Endothelial cell of umbilical vein (primary cell): ENCODE measurements around the gene ARHGEF11.

Experiments used
- EZH2 ChIP-seq: IDR thresholded peaks from 2 replicates; pipeline ENCODE4 v1.6.1; 2012; ENCODE audit warnings: borderline replicate concordance, low read depth, mild to moderate bottlenecking, moderate library complexity, low read length, inconsistent platforms; ENCODE audit not compliant: severe bottlenecking
- FOS ChIP-seq: IDR thresholded peaks from 2 replicates; pipeline ENCODE4 v1.6.1; 2011; ENCODE audit warnings: mild to moderate bottlenecking, low read length, moderate library complexity, borderline replicate concordance; ENCODE audit not compliant: insufficient read depth
- MYC ChIP-seq: IDR thresholded peaks from one replicate; pipeline ENCODE4 v1.6.1; 2011; ENCODE audit warnings: mild to moderate bottlenecking, low read depth, low read length
- POLR2A ChIP-seq: IDR thresholded peaks from 2 replicates; pipeline ENCODE4 v1.6.1; 2012; ENCODE audit warnings: low read depth, mild to moderate bottlenecking, control low read depth, low read length
- POLR2AphosphoS5 ChIP-seq: IDR thresholded peaks from 2 replicates; pipeline ENCODE4 v1.6.1; 2012; ENCODE audit warnings: low read depth, mild to moderate bottlenecking, control low read depth, low read length, moderate library complexity; ENCODE audit not compliant: insufficient read depth
- TF ChIP-seq, protein P1 (sequence below), 2 donors: IDR thresholded peaks; 1 replicate in 1 of 2; 2 replicates in 1 of 2; pipeline ENCODE4 v1.5.1; 2011; ENCODE audit warnings: low read length in 2 of 2, mild to moderate bottlenecking in 2 of 2, moderate library complexity in 2 of 2, control low read depth in 1 of 2, inconsistent platforms in 1 of 2, low read depth in 1 of 2; ENCODE audit not compliant: insufficient read depth in 1 of 2; ENCODE audit errors: extremely low read depth in 1 of 2
- TF ChIP-seq, protein P2 (sequence below): IDR thresholded peaks from 2 replicates; pipeline ENCODE4 v1.6.1; 2011; ENCODE audit not compliant: insufficient read depth, insufficient read length

DNA sequence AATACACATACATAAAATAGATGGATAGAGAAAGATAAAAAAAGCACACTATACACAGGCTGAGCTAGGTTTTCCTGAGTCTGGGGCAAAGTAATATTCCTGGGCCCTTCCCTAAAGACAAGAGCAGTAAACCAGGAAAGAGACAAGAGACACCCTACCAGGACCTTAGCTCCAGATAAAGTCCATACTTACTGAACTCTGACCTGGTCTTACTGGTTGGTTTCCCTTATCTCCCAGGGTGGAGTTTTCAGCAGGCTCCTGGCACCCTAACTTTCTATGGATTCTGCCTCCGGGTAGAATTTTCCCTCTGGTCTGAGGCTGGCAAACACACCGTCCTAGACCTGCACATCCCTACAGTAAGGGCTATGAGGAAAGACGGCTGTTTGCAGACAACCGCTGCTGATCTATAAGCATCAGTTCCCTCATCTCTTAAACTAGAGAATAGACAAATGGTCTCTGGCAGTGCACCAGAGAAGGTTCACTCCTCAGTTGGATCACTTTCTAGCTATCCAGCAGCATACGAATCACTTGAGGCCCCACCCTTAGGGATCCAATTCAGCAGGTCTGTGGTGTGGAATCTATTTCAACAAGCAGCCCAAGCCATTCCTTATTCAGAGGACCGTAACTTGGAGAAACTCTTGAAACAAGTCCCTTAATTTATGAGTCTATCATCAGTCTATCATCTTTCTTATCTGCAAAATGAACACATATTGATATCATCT lies 52.0 kb downstream of the ARHGEF11 start:
- TF ChIP-seq, protein P1, sequence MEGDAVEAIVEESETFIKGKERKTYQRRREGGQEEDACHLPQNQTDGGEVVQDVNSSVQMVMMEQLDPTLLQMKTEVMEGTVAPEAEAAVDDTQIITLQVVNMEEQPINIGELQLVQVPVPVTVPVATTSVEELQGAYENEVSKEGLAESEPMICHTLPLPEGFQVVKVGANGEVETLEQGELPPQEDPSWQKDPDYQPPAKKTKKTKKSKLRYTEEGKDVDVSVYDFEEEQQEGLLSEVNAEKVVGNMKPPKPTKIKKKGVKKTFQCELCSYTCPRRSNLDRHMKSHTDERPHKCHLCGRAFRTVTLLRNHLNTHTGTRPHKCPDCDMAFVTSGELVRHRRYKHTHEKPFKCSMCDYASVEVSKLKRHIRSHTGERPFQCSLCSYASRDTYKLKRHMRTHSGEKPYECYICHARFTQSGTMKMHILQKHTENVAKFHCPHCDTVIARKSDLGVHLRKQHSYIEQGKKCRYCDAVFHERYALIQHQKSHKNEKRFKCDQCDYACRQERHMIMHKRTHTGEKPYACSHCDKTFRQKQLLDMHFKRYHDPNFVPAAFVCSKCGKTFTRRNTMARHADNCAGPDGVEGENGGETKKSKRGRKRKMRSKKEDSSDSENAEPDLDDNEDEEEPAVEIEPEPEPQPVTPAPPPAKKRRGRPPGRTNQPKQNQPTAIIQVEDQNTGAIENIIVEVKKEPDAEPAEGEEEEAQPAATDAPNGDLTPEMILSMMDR (IDR thresholded peaks at IDR 0.05; ENCODE audit: extremely low read depth in 1 of 2, insufficient read depth in 1 of 2, low read depth in 1 of 2, low read length in 2 of 2): no peak
- TF ChIP-seq, protein P2, sequence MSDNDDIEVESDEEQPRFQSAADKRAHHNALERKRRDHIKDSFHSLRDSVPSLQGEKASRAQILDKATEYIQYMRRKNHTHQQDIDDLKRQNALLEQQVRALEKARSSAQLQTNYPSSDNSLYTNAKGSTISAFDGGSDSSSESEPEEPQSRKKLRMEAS: no peak
- no peak for TF ChIP-seq MYC
- no peak for TF ChIP-seq FOS
- no peak for TF ChIP-seq POLR2A
- no peak for TF ChIP-seq POLR2AphosphoS5
- no peak for TF ChIP-seq EZH2
